PC-9 (cell line): ENCODE results near the gene MYO16. TPM values are rescaled to one million over a fixed set of nuclear protein-coding genes. Genes with fewer than 3 reads are reported as not detected.
A peak's percentile ranks its signal among the peaks of the same experiment; 100 is the strongest.
"Not testable (repeated sequence)": the region's sequence is repeated elsewhere in the genome, so short reads cannot be mapped to it uniquely, and the experiment has no call there.

ENCODE experiments used
- BruUV-seq: library from RNA; stranded (reverse); fragments of 400-500 nt; replicated peaks from 2 replicates; lab custom pipeline; 2021; lab: Mats Ljungman, UMichigan
- CTCF ChIA-PET: fragments of 300-600 bp; sonication (Branson Sonifier 250); formaldehyde crosslinking; loops from one replicate; lab custom pipeline; 2022; ENCODE audit warnings: antibody characterized with exemption; lab: Charles Lee
- POLR2A ChIA-PET: fragments of 300-600 bp; sonication (Branson Sonifier 250); formaldehyde crosslinking; loops from one replicate; lab custom pipeline; 2022; ENCODE audit warnings: antibody characterized with exemption; ENCODE audit not compliant: unreplicated experiment; lab: Charles Lee
- DNase-seq, 2 experiments: peaks; one replicate each; pipeline versions ENCODE4 v3.0.0 to v3.0.0-alpha.2; 2015 to 2022; ENCODE audit warnings: mixed read lengths in 1 of 2
- H2AFZ ChIP-seq: fragments of 200-600 bp; sonication (generic); 2 replicates; pipeline ENCODE4 v1.8.1; 2017; ENCODE audit warnings: antibody characterized with exemption
- H3F3A ChIP-seq: fragments of 200-600 bp; sonication (generic); 2 replicates; pipeline ENCODE4 v1.8.1; 2017; ENCODE audit warnings: antibody characterized with exemption, mild to moderate bottlenecking, low read depth; ENCODE audit not compliant: insufficient read depth
- H3K27ac ChIP-seq: fragments of 200-600 bp; sonication (generic); 2 replicates; pipeline ENCODE4 v1.6.1; 2016; ENCODE audit warnings: mixed run types
- H3K27me3 ChIP-seq: fragments of 200-600 bp; sonication (generic); 2 replicates; pipeline ENCODE4 v1.6.1; 2016; ENCODE audit warnings: low read depth, mixed run types; ENCODE audit not compliant: insufficient read depth
- H3K36me3 ChIP-seq: fragments of 200-600 bp; sonication (generic); 2 replicates; pipeline ENCODE4 v1.6.1; 2016; ENCODE audit warnings: low read depth, mixed run types
- H3K4me1 ChIP-seq: fragments of 200-600 bp; sonication (generic); replicated peaks from 2 replicates; pipeline ENCODE4 v1.6.1; 2016; ENCODE audit warnings: mixed run types; ENCODE audit not compliant: insufficient read depth
- H3K4me2 ChIP-seq: fragments of 200-600 bp; sonication (generic); 2 replicates; pipeline ENCODE4 v1.6.1; 2017; ENCODE audit warnings: mixed run types
- H3K4me3 ChIP-seq: fragments of 200-600 bp; sonication (generic); 2 replicates; pipeline ENCODE4 v1.6.1; 2016; ENCODE audit warnings: mixed run types
- H3K79me2 ChIP-seq: fragments of 200-600 bp; sonication (generic); 2 replicates; pipeline ENCODE4 v1.6.1; 2017; ENCODE audit warnings: low read depth, mixed run types
- H3K9me2 ChIP-seq: fragments of 200-600 bp; sonication (generic); 2 replicates; pipeline ENCODE4 v1.8.1; 2017; ENCODE audit warnings: mild to moderate bottlenecking; ENCODE audit not compliant: insufficient read depth
- H3K9me3 ChIP-seq: fragments of 200-600 bp; sonication (generic); 2 replicates; pipeline ENCODE4 v1.8.1; 2016; ENCODE audit warnings: low read depth; ENCODE audit not compliant: insufficient read depth
- H4K20me1 ChIP-seq: fragments of 200-600 bp; sonication (generic); 2 replicates; pipeline ENCODE4 v1.8.1; 2017; ENCODE audit not compliant: insufficient read depth
- EZH2 ChIP-seq: fragments of 200-600 bp; sonication (generic); IDR thresholded peaks from 2 replicates; pipeline ENCODE4 v1.8.0; 2017; ENCODE audit warnings: antibody characterized with exemption, low read depth
- intact Hi-C: fragments of 100-400 bp; cut with micrococcal nuclease; formaldehyde crosslinking; loops from one replicate; pipeline ENCODE4 v1.10.0; 2022; ENCODE audit not compliant: unreplicated experiment
- total RNA-seq: library from RNA; stranded (reverse); gene quantifications from 2 replicates; pipeline ENCODE4 v1.2.3, GENCODE V29; 2021
- TF ChIP-seq, protein P1 (sequence below): fragments of 200-600 bp; sonication (generic); conservative IDR thresholded peaks from 2 replicates; pipeline ENCODE4 v1.6.1; 2017; ENCODE audit warnings: mixed run types, antibody characterized with exemption, mild to moderate bottlenecking, moderate library complexity

MYO16 gene
- total RNA-seq, 1 experiment from 2014 or later: 0.59 TPM

DNA sequence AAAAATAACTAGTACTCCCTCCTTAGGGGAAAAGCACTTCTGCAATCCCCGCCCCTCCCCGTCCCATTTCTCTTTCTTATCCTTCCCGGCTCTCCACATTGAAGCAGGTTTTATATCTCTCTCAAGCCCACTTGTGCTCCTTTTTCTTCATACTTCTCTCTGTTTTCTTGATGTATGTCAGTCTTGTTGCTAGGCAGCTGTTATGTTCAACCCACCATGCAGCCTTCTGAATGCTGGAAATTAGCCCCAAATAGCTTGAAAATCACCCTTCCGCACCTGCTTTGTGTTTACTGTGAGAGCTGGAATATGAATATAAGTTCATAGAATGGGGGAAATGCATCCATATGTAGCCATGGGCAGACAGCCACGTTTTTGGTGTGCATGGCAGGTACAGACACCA is 461.4 kb downstream of the MYO16 start:
- H3F3A ChIP-seq: no peaks in the 10 kb centered on the region
- H3K27me3 ChIP-seq: no peaks in the 10 kb centered on the region
- DNase-seq: no peak
- no peak overlapping the region for H3K4me3 ChIP-seq
- no peaks in the 10 kb centered on the region for H3K4me1 ChIP-seq
- H2AFZ ChIP-seq: no peak overlapping the region
- BruUV-seq: no TSS peak
- no peaks in the 10 kb centered on the region for H4K20me1 ChIP-seq
- CTCF ChIA-PET: no interaction called here
- TF ChIP-seq EZH2: no peak
- TF ChIP-seq, protein P1, sequence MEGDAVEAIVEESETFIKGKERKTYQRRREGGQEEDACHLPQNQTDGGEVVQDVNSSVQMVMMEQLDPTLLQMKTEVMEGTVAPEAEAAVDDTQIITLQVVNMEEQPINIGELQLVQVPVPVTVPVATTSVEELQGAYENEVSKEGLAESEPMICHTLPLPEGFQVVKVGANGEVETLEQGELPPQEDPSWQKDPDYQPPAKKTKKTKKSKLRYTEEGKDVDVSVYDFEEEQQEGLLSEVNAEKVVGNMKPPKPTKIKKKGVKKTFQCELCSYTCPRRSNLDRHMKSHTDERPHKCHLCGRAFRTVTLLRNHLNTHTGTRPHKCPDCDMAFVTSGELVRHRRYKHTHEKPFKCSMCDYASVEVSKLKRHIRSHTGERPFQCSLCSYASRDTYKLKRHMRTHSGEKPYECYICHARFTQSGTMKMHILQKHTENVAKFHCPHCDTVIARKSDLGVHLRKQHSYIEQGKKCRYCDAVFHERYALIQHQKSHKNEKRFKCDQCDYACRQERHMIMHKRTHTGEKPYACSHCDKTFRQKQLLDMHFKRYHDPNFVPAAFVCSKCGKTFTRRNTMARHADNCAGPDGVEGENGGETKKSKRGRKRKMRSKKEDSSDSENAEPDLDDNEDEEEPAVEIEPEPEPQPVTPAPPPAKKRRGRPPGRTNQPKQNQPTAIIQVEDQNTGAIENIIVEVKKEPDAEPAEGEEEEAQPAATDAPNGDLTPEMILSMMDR: no peak
- POLR2A ChIA-PET: no interaction called here
- intact Hi-C loops: no loop called here
- no peaks in the 10 kb centered on the region for H3K79me2 ChIP-seq
- H3K4me2 ChIP-seq: no peak overlapping the region
- no peaks in the 10 kb centered on the region for H3K9me3 ChIP-seq
- H3K27ac ChIP-seq: no peak overlapping the region
- no peaks in the 10 kb centered on the region for H3K9me2 ChIP-seq
- H3K36me3 ChIP-seq: no peaks in the 10 kb centered on the region

DNA sequence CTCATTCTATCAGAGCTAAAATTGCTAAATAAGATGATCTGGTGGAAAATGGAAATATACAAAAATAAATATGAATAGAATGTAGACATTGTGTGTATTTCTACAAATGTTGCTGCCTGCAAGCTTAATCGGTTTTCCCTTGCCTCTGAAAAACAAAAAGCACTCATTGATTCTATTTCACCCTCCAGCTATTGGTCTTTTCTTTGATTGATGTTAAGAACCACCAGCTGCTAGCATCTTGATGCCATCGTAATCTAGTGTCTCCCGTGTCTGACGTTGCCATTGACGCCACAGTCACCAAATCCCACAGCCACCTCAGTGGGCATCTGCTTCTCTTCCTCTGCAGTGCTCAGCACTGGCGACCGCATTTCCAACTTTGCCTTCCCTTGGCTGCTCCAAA is 461.8 kb downstream of the MYO16 start:
- Histone ChIP-seq H3K4me3 (no peak overlapping the region), H3K36me3 (no peaks in the 10 kb centered on the region), H3K9me2 (no peaks in the 10 kb centered on the region), H2AFZ (no peak overlapping the region), H3K9me3 (no peaks in the 10 kb centered on the region; the same call in 1 of the 2 replicates), H3K27ac (no peak overlapping the region), H3K4me2 (no peak overlapping the region), H3K4me1 (no peaks in the 10 kb centered on the region), H3K27me3 (no peaks in the 10 kb centered on the region), H3F3A (no peaks in the 10 kb centered on the region), H4K20me1 (no peaks in the 10 kb centered on the region), H3K79me2 (no peaks in the 10 kb centered on the region)
- intact Hi-C loops: no loop called here
- ChIA-PET CTCF (no interaction called here), POLR2A (no interaction called here)
- TF ChIP-seq, protein P1: no peak
- no peak for TF ChIP-seq EZH2
- DNase-seq: no peak
- no TSS peak for BruUV-seq

- H2AFZ ChIP-seq, H3F3A ChIP-seq, H3K27ac ChIP-seq, H3K4me2 ChIP-seq, DNase-seq, H3K4me3 ChIP-seq, intact Hi-C loops, H3K9me3 ChIP-seq, H3K79me2 ChIP-seq, CTCF ChIA-PET, H3K27me3 ChIP-seq, H3K4me1 ChIP-seq, H4K20me1 ChIP-seq, BruUV-seq, H3K36me3 ChIP-seq, POLR2A ChIA-PET, H3K9me2 ChIP-seq: not testable (repeated sequence)
Measured at GRCh38 chr13:109092186-109092585, 462.8 kb downstream of the MYO16 start.

GRCh38 chr13:109093998-109094397 is 464.6 kb downstream of the MYO16 start:
- Histone ChIP-seq H3K27me3 (no peaks in the 10 kb centered on the region), H3K36me3 (no peaks in the 10 kb centered on the region), H3F3A (no peaks in the 10 kb centered on the region), H3K4me2 (no peak overlapping the region), H2AFZ (no peak overlapping the region), H3K79me2 (no peaks in the 10 kb centered on the region), H3K27ac (no peak overlapping the region), H3K4me1 (no peaks in the 10 kb centered on the region), H4K20me1 (no peaks in the 10 kb centered on the region), H3K9me2 (no peaks in the 10 kb centered on the region), H3K4me3 (no peak overlapping the region), H3K9me3 (no peaks in the 10 kb centered on the region; the same call in 1 of the 2 replicates)
- ChIA-PET POLR2A (no interaction called here), CTCF (no interaction called here)
- peak in 1 of 2 experiments; percentile 39 for DNase-seq
- TF ChIP-seq EZH2: no peak
- TF ChIP-seq, protein P1: no peak
- BruUV-seq: no TSS peak
- intact Hi-C loops: no loop called here
